Occipital lobe (tissue), 2 donors: ENCODE results near the gene CGGBP1. TPM values are rescaled to one million over a fixed set of nuclear protein-coding genes. Genes with fewer than 3 reads are reported as not detected.
"Not testable (repeated sequence)": the region's sequence is repeated elsewhere in the genome, so short reads cannot be mapped to it uniquely, and the experiment has no call there.

Experiments used
- DNase-seq: peaks from one replicate; lab custom pipeline; 2025; lab: John Stamatoyannopoulos, UW
- total RNA-seq: library from RNA; depleted of rRNA; stranded (reverse); fragments of >200 nt; gene quantifications from one replicate; pipeline ENCODE4 v1.2.3, GENCODE V29; 2014

CGGBP1 gene
- total RNA-seq, 1 donor from 2014 or later, result 158 TPM

GRCh38 chr3:88034491-88035275, 24.1 kb downstream of the CGGBP1 start:
- DNase-seq, result no peak

GRCh38 chr3:88033808-88034207, 25.0 kb downstream of the CGGBP1 start:
- DNase-seq, result no peak

DNA sequence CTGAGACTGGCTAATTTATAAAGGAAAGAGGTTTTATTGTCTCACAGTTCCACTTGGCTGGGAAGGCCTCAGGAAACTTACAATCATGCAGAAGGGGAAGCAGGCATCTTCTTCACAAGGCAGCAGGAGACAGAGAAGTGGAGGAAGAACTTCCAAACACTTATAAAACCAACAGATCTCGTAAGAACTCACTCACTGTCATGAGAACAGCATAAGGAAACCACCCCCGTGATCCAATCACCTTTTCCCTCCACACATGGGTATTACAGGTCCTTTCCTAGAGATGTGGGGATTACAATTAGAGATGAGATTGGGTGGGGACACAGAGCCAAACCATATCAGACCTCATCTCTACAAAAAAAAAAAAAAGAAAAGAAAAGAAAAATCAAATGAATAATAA, 25.7 kb downstream of the CGGBP1 start:
- no peak for DNase-seq

DNA sequence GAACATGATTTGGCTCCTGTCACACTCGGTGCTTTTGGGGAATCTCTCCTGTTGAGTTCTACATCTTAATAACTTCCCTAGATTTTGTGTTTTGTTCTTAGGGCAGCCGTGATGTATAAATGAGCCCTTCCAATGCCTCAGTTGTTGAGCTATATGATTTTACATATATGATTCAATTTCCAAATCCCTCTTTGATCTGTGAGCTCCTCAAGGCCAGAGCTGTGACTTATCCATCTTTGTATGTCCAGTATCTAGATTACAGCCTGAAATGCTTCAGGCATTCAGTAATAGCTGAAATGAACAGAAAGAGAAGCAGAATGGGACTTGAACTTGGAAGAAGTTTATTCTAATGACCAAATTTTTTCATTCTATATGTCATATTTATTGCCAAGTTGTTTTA, 26.6 kb downstream of the CGGBP1 start:
- DNase-seq, result no peak

DNA sequence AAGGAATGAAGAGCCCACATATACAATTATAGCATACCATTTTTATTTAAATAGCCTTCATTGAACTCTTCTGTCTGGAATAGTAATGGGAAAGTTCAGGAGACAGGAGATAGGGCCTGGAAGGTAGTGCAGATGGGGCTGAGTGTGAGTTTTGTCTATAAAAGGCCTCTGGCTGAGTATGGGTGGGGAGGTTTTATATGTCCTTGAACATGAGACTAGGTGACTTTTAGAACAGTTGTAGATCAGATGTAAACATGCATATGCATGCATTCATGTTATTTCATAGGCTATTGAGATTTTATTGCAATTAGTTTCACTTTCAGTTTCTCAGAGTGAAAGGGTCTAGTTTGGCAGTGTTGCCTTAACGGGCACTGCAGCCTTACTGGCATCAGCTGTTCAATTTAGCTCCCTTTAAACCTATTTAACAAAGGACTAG, 27.1 kb downstream of the CGGBP1 start:
- no peak for DNase-seq

GRCh38 chr3:88030210-88030609, 28.6 kb downstream of the CGGBP1 start:
- DNase-seq, result no peak

DNA sequence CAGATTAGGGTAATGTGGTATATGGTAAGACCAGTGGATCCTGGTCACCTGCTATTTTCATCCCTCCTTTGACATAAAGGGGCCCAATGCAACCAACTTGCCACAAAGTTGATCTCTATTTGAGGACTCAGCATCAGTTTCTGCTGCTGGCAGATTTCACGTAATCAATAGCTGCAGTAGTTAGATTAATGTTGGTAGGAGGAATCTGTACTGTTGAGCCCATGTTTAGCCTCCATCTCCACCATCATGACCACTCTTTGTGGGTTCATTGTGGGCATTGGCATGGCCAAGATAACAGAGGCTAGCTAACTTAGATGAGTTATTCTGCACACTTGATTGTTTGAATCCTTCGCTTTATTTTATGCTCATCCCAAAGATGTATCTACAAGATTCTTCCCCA, 29.9 kb downstream of the CGGBP1 start:
- DNase-seq, result no peak

GRCh38 chr3:88025001-88025552, 33.7 kb downstream of the CGGBP1 start:
- no peak for DNase-seq

DNA sequence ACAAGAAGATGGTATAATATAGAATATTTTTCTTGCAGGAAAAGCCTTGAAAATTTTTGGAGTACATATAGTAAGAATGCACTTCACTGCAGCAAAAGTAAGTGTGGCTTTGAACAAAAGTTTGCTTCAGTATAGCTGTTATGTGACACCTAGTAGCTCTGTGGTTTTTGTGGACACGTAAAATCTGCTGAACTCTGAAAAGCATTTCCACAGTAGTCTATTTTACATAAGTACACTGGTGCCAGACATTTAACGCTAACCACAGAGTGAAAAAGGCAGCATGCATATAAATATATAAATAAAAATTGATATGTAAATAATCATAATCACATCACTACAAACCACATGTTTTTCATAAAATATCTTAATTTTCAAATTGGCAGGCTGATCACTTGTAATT, 39.8 kb downstream of the CGGBP1 start:
- DNase-seq, result no peak

DNA sequence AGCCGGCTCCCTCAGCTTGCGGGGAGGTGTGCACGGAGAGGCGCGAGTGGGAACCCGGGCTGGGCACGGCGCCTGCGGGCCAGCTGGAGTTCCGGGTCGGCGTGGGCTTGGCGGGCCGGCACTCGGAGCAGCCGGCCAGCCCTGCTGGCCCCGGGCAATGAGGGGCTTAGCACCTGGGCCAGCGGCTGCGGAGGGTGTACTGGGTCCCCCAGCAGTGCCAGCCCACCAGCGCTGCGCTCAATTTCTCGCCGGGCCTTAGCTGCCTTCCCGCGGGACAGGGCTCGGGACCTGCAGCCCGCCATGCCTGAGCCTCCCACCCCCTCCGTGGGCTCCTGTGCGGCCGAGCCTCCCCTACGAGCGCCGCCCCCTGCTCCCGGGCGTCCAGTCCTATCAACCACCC, 43.1 kb downstream of the CGGBP1 start:
- DNase-seq, result not testable (repeated sequence)

DNA sequence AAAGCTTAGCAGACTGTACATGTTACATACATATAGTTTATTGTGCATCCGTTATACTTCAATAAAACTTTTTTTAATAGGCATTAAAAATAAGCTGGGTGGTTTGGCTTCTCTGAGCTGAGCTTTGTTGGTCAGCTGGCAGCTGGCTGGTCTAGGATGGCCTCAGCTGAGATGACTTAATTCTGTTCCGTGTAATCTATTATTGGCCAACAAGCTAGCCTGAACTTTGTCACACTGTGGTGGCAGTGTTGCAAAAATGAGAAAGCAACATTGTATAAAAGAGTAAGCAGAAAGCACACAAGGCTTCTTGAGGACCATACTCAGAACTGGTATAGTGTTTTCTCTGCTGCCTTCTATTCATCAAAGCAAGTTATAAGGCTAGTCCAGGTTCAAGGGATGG, 45.2 kb downstream of the CGGBP1 start:
- no peak for DNase-seq

DNA sequence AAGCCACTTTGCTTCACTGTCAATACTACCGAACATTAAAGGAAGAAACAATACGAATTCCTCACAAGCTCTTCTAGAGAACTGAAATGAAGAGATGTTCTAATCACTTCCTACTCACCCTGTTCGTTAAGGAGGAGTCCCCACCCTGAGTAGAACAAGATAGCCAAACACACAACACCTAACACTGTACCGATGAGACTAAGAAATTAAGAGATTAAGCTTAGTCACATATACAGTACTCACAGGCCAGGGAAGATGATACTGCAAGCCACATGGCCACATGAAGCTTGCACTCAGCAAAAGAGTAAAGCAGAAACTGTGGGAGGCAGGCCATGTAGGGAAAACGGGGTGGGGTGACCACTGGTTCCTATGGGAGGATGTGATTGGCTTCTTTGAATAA, 48.0 kb downstream of the CGGBP1 start:
- no peak for DNase-seq

DNA sequence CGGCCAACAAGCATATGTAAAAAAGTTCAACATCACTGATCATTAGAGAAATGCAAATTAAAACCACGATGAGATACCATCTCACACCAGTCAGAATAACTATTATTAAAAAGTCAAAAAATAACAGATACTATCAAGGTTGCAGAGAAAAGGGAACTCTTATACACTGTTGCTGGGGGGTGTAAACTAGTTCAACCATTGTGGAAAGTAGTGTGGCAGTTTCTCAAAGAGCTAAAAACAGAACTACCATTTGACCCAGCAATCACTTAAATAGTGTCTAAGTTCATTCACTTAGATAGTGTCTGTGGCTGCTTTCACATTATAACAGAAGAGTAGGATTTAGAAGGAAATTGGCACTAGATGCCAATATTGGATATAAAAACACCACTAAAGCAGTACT, 49.7 kb downstream of the CGGBP1 start:
- DNase-seq, result no peak

DNA sequence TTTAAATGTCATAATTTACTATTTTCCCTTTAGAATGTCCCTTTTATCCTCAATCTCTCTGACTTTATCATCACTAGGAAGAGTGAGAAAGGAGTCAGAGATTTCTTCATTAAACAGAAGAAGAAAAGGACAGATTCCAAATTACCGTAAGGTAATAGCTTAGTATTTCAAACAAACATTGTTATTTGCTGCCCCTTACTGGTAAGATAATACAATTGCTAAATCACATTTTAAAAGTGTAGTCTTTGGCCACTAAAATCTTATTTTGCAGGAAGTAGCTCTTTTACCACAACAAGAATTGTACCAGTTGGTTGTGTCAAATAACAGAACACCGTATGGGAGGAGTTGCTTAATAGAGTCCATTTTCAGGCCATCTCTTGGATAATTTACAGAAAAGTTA, 53.7 kb downstream of the CGGBP1 start:
- DNase-seq, result no peak

DNA sequence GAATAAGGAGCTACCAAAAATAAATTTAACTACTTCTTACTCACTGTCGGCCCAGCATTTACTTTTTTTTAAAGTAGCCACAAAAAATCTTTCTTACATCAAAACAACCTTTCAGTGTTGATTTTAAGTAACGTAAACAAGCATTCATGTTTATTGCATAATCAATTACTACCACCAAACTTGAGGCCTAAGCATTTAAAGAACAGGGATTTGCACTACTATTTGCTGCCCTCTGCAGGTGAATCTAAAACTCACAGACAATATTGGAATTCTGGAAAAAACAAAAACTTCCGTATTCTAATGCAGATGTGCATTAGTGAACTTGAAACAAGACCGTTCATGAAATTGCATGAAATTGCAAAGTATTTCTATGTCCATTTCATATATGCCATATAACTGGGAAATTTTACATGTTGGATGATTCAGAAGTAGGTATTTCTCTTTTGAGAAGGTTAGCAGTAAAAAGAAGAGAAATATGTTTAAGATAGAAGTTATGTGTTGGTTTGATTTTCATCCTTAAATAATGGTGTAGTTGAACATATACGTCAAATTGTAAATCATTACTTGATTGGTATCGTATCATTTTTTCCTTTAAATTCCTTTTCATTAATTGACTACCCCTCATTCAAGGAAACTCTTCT, 55.6 kb downstream of the CGGBP1 start:
- no peak for DNase-seq

- no peak for DNase-seq
Measured at GRCh38 chr3:88002448-88002847, 56.4 kb downstream of the CGGBP1 start.

Other genes with a start within 250 kb of the CGGBP1 start
- gene ZNF654, start 250 bp upstream of the CGGBP1 start, total RNA-seq, result 46.8 TPM
- gene C3orf38, start 91.0 kb upstream of the CGGBP1 start, total RNA-seq, result 66.6 TPM